NAMALWA (cell line): ENCODE data around the gene RBMX.

Experiments used
- DNase-seq: peaks from one replicate; pipeline ENCODE4 v3.0.0-alpha.2; 2015; ENCODE audit warnings: low spot score

Gene RBMX

GRCh38 chrX:136835761-136836160 is 44.8 kb downstream of the RBMX start:
- DNase-seq = no peak

DNA sequence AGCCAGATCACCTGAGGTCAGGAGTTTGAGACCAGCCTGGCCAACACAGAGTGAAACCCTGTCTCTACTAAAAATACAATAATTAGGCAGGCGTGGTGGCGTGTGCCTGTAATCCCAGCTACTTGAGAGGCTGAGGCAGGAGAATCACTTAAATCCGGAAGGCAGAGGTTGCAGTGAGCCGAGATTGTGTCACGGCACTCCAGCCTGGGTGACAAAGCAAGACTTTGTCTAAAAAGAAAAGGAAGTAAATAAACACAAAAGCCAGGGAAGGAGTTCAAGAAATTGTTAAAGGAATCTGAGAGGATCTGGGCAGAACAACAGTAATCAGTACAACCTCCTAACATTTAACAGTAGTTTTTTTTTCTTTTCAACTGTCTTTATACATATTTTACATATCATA is 51.1 kb downstream of the RBMX start:
- DNase-seq = no peak

- DNase-seq = no peak
Observed at GRCh38 chrX:136828830-136829229, 51.7 kb downstream of the RBMX start.

DNA sequence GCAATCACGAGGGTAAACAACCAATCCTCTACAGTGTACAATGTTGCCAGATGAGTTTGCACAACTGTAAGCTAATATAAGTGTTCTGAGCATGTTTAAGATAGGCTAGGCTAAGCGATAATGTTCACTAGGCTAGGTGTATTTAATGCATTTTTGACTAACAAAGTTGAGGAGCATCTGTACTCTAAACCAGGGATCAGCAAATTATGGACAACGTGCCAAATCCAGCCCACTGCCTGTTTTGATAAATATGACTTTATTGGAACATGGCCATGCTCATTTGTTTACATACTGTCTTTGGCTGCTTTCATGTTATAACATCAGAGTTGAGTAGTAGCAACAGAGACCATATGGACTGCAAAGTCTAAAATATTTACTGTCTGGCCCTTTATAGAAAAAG is 53.5 kb downstream of the RBMX start:
- DNase-seq = no peak

DNA sequence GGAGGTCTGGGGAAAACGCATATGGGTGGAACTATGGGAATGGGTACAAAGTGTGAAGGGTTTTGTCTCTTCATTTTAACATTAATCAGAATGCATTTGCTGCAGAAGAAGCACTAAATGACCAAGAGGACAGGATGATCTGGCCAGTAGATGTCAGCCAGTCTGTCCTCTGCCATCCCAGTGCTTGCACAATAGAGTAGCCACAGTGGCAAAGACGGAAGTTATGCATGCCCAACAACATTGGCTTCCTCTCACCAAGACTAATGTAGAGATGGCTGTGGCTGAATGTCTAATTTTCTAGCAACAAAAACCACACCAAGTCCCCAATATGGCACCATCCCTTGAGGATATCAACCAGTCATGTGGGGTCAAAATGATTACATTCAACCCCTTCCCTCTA is 54.8 kb downstream of the RBMX start:
- no peak for DNase-seq
